ENCODE measurements around the gene CASK.
A peak's percentile ranks its signal among the peaks of the same experiment; 100 is the strongest.
"Not testable (repeated sequence)": the region's sequence is repeated elsewhere in the genome, so short reads cannot be mapped to it uniquely, and the experiment has no call there.

CASK gene

DNA sequence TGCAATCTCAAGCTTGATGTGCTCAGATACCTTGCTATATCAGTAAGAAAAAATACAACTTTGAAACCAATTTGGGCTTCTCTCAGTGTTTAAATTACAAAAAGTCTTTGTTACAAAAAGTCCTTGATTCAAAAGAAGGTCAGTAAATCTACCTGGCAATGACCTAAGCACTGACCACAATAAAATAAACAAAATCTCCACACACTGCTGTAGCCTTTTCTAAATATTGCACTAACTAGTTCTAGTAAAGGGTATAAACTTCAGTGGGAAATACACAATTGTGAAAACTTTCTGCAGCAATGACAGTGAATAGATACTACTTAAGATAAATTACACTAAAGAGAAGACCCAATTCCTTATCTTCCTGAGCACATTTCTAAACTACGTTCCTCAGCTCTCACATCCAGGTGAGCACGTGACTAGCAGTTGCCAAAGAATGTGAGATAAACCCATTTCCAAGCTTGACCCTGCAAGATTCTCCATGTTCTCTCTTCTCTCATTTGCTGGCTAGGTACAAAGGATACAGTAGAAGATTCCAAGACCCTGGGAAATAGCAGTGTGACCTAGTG lies 316.0 kb downstream of the CASK start:
- no peak for DNase-seq

DNA sequence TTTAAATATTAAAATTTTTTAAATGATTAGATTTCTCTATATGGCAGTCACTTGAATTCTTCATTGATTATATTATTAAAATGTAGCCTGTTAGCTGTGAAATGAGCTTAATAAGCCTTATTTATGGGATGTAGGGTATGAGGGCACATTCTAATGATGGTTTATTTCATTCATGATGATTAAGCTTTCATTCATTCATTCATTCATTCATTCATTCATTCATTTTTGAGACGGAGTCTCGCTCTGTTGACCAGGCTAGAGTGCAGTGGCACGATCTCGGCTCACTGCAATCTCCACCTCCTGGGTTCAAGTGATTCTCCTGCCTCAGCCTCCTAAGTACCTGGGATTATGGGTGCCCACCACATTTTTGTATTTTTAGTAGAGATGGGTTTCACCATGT lies 317.3 kb downstream of the CASK start:
- DNase-seq, result not testable (repeated sequence)

DNA sequence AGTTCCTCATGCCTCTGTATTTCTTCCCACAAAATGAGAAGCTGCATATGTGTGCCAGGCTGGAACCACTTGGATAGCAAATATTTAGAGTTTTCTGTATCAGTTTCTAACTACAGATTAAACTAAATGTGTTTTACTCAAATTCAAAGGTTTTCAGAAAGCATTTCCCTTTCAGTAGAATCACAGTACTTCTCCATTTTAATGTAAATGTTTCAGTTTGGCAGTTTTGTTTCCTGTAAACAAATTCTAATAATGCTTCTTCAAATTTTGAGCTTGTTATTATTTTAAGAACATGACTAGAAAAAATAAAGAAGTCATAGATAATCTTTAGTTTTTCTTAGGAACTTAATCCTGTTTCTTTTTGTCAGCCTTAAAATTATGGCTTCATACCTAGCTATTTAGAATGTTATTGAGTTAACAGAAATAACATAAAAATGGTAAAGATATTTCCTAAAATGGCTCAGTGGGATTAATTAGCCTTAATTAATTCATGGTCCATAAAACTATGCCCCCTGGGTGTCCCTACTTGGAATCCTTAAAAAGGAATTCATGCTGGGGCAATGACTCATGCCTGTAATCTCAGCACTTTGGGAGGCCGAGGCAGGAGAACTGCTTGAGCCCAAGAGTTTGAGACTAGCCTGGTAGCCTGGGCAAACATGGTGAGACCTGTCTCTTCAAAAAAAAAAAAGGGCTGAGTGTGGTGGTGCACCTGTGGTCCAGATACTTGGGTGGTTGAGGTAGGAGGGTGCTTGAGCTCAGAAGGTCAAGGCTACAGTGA lies 318.4 kb downstream of the CASK start:
- no peak for DNase-seq

DNA sequence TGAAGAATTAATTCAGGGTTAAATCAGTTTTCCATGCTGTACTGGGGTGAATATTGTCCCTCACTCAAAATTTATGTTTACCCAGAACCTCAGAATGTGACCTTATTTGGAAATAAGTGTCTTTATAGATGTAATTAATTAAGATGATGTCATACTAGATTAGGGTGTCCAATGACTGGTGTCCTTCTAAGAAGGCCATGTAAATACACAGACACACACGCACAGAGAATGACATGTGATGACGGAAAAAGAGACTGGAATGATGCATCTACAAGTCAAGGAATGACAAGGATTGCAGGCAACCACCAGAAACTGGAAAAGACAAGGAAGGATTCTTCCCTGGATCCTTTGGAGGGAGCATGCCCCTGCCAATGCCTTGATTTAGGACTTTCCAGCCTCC lies 319.2 kb downstream of the CASK start:
- DNase-seq, result no peak

DNA sequence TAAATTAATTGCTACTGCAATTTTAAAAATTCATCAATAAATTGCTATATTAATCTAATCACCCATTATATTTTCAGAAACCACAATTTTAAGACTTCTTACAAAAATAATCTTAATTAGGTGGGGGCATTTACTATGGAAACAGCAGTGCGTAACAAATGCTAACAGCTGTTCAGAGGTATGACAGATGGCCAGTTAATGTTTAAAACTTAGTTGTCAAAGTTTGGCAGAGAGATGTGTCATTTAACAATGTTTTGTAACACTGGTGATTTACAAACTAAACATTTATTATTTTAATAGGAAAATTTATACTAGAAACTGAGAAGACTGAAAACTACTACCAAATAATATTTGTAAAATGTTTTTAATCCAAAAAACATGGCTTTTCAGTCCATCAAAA lies 319.8 kb downstream of the CASK start:
- DNase-seq, result no peak

DNA sequence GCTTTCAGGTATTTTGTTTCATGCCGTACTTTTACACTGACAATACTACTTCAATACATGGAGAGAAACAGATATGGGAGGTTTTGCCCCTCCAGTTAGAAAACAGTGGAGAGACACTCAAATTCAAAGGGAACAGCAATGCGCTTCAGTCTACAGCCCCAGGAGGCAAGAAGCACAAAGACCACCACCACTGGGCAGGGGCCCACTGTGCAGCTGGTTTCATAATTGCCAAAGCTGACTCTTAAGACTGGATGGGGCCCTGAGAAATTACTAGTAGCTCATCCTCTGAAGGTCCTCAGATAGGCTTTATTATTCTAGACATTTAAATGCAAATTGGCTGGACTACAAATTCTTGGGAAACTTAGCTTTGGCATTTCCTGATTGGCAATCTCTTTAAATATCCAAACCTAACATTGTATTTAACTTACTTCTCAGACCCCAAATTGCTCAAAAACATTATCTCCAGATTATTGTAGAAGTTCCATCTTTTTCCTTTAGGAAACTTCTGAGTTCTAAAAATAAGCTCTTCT lies 320.5 kb downstream of the CASK start:
- DNase-seq, result no peak

DNA sequence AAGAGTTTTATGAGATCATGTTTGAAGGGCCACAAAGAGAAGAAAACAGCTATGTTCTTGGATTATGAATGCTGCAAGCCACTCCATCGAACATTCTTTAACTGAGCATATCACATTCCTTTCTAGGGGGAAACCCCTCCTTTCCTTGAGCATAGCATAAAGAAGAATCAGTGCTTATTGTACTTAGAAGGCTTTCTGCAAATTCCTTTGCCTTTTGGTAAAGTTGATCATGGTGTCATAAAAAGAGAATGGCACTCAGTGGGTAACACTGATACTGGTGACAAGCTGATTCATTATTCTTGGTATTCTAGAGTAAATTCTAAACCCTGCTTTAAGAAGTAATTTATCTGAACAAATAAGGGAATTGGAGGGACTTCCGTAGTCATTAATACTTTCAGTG lies 323.1 kb downstream of the CASK start:
- no peak for DNase-seq

DNA sequence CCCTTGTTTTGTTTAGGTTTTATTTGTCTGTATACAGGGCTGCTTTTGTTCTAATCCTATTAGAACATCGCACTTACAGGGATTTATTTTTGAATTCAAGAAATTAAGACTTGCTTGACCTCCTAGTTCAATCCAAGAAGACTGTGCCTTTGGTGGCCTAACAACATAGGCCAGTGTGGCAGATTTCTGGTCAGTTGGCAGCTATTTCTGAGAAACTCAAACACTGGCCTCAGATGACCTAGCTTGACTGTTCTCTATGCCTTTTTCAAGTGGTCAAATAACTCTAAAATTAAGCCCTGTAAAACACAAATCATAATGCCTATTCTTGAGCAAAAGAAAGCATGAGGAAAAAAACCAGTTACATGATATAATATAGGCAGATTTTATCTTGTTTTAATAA lies 323.8 kb downstream of the CASK start:
- no peak for DNase-seq

DNA sequence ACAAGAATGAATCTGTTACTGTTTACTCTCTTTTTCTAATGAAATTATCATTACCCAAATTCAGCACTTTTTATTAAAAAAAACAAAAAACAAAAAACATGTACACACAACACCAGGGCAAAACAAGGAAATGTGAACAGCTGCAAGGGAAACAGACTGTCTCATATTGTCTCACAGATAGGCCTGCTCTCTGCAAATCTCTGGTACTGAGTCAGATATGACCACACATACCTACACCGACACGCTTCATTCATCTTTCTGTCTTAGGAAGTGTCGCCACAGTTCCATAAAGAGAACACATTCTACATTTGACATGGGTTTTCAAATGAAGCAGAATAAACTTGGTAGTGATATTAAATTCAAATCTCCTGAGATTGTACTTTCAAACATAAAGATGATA lies 326.8 kb downstream of the CASK start:
- no peak for DNase-seq

DNA sequence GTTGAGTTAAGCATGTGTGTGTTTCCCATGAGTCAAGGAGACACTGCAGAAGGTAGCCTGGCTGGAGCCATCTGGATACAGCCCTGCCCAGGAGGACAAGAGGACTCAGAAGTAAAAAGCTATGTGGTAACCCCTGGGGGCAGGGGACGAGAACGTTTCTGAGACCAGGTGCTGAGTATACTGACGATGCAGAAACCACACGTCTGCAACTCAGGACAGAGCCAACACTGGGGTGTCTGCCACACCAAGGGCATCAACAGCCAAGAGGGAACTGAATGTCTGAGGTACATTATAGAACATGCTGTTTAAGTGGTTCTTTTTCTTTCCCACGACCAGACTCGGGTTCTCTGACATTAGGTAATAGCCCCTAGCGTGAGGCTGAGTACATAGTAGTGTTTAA lies 328.7 kb downstream of the CASK start:
- DNase-seq, result no peak

DNA sequence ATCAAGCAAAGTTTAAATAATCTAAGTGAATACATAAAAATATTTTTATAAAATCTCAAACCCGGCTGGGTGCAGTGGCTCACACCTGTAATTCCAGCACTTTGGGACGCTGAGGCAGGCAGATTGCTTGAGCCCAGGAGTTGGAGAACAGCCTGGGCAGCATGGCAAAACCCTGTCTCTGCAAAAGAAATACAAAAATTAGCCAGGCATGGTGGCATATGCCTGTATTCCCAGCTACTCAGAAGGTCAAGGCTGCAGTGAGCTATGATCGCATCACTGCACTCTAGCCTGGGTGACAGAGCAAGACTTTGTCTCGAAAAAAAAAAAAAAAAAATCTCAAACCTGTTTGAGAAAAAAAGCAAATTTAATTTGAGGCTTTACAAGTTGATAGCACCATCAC lies 331.4 kb downstream of the CASK start:
- DNase-seq, result no peak

DNA sequence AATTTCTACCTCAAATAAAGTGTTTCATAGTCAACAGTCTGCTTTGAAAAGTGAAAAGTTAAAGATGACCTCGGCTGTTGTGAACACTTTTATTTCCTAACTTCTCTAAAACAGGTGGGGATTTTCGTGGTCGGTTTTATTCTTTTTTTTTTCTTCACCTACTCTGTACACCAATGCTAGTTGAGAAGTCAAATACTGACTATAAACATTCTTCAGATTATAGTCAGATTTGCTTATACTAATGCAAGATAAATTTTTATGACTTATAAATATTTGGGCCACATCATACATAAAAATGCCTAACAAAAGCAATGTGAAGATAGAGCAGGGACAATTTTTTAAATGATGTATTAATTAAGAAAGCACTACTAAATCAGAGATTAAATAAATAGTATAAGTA lies 332.7 kb downstream of the CASK start:
- DNase-seq, result no peak

DNA sequence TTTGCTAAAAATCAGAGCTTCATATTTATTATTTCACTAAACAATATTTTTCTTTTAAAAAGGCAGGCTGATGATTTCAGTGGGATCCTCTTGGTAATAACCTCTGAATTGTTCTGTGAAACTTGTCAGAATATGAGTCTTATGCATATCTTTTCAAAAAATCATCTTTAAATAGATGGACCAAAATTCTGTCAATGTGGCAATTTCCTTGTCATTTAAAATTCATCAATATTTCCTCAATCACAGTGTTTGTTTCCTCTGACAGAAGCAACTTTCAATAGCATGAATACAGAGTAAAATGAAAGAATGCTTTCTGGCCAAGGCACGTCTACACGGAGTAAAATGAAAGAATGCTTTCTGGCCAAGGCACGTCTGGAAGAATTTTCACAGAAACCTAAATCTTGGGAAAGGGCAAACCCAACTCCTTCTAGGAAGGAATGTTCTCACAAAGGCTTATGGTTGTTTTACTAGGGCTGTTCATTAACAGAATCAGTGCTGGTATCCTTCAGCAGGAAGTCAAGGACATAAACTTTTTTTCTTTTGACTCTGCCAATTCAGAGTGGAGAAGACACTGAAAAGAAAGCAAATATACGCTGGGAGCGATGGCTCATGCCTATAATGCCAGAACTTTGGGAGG lies 333.6 kb downstream of the CASK start:
- DNase-seq, result no peak

DNA sequence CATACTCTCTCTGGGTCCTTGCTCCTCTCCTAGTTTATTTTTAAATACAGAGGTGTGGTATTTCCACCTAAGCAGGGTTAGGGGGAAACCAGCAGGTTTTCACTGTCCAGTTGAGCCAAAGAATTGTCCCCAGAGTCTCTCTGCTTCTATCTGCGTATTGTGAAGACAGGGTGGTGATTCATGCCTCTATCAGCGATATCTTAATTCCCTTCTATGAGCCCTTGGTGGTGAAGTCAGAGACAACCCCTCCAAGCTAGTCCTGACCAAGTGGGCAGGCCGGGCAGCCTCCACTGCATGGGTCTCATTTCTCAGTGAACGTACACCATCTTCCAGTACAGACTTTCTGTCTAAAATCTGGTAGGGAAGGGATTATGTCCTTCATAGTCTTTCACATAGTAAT lies 335.1 kb downstream of the CASK start:
- DNase-seq, result no peak

DNA sequence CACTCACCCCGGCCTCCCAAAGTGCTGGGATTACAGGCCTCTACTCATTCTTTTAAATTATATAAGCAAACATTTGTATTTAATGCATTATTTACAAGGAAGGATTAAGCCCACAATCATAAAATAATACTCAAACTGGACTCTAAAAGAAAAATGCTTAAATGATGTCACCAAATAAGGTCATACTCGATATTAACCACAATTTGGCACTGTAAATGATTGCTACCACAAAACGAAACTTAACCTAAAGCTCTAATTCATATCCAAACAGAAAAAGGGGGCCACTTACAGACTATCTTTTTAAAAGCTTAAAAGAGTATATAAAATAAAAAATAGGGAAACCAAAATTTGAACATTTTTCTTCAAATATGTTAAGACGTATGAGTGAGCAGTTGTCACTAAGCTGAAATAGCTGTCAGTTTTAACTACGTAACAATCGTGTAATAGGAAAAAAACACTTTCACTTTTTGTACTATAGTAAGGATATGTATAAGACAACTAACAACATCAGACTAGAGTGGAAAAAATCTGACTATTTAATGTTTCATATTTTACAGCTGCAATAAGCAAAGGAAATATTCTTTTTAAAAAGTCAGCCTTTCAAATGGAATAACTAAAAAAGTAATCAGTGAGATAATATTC lies 342.8 kb downstream of the CASK start:
- DNase-seq, result no peak

DNA sequence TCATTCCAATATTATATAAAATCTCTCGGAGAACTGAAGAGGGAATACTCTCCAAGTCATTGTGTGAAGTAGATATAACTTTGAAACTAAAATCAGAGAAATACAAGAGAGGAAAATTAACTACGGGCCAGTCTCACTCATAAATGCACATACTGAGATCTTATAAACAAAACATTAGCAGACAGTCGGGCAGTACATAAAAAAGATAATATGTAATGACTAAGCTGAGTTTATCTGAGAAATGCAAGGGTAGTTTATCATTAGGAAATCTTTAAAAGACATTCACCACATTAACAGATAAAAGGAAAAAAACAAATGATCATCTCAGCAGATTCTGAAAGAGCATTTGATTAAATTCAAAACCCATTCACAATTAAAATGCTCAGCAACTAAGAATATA lies 359.5 kb downstream of the CASK start:
- DNase-seq, result no peak

DNA sequence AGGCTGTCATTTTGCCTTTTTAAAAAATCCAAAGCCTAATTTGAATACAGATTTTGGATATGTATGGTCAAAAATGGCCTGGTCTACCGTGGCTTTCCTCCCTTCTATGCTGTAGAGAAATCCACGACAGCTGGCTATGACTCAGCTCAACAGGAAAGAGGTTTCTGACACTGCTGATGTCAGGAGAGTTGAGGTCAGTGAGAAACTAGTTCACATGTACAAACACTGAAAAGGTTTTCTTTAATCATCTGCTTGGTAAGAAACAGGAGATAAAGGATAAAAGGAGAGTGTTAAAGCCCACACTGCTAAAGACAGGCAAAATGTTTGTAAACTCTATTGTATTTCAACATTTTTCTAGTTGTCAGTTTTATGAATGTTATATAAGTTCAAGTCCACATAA lies 362.3 kb downstream of the CASK start:
- DNase-seq, result peak; percentile 8

DNA sequence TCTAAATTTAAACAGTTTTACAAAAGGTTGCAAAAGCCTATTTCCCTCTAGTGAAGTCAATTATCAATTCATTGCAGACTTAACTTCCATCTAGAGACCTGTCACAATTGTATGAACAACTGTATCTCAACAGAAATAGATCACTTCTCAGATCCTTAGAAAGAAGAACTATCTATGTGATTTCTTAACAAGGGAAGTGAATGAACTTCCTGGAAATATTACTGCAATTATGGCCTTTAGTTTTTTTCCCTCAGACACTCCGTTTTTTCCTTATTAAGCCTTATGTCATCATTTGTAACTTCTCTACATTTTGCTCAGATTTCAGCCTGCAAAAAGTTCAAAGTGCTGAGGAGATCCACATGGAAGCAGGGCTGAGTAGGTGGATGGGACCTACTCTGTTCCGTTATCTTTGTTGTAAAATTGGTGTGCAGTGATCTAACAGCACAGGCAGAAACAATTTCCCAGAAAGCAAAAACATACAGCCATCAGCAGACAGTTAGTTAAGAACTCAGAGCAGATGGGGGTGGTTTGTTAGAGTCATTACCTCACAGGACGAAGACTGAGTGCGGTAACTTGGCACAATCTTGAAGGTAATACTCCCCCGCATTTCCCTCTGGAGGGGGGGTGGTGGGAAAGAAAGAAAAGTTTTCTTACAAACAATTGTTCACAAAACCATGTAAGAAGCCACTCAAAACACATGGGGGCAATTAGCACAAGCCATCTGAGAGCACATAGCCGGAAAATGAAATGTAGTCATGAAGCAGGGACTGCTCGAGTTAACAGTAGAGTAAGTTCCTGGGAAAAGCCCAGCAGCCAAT lies 363.9 kb downstream of the CASK start:
- DNase-seq, result no peak

DNA sequence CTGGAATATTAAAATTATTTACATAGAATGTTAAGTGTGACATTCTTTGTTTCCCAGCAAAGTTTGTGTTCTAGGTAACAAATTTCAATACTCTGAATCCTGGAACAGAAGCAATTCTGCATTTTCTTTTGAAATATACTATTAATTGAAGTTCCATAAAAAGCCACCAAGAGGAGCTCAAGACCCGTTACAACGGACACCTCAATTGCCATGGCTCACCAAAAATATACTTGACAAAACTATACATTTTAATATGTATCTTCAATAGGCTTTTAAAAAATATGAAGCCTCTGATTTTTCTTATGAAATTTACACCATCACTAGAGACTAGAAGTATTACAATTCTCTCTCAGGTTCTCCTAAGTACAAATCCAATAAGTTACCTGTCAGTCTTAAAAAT lies 364.8 kb downstream of the CASK start:
- no peak for DNase-seq

DNA sequence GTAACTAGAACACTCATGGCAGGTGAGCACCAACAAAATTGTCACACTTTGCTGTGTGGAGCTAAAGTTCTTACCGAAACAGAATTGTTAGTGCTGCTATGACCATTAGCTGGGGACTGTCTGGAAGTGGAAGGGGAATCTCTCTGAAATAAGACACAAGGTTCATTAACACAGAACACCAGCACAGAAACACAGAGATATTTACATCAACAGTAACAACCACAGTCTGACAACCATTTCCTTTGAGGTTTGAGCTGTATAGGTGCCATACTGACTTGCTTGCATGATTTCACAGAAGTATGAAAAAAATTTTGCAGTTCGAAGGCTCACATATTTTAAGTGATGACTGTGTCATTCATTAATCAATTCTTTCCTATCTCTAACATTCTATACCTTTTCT lies 366.4 kb downstream of the CASK start:
- DNase-seq, result no peak

DNA sequence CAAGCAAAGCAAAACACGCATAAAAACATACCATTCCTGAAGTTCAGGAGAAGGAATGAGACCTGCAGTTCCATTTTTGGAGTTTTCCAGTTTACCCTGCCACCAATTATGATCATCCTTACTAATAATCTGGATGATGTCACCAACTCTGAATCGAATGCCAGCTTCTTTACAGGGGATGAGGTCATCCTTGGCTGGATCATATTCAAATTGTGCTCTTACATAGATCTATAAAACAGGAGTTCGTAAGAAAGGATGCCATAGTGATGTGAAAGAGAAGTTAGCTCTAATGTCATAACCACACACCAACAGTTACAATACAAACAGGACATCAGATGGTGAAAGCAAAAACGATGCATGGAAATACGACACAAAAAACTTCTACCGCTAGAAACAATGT lies 369.7 kb downstream of the CASK start:
- DNase-seq, result no peak

DNA sequence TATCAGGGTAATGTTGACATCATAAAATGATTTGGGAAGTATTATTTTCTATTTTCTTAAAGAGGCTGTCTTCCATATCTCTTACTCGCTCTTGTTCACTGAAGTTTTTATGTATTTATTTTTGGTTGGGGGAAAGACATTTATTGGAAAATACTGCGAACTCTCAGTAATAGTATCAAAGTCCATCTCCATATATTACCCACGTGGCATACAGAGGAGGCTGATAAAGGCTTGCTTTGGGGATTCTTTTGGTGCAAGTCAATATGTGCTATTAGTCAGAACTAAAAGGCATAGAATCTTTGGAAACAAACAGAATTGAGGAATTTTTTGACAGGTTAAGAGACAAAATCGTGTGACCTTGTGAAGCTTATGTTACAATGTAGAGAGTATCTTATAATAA lies 374.9 kb downstream of the CASK start:
- no peak for DNase-seq

DNA sequence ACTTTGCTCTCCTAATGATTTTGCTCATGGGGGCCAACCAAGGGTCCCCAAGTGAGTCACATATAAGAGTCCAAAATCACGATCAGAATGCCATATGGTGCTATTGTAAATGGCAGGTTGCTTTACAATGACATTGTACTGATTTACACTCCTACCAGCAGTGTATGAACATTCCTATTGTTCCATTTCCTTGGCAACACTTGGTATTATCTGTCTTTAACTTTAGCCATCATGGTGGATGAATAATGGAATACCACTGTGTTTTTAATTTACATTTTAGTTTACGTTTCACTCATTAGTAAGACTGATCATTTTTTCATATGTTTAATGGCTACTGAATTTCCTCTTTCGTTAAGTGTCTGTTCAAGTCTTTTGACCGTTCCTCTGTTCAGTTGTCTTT lies 379.7 kb downstream of the CASK start:
- DNase-seq, result no peak
